ENCODE measurements around the gene PTCH2. TPM values are rescaled to one million over a fixed set of nuclear protein-coding genes. Genes with fewer than 3 reads are reported as not detected.
"Not testable (repeated sequence)": the region's sequence is repeated elsewhere in the genome, so short reads cannot be mapped to it uniquely, and the experiment has no call there.

The PTCH2 gene
- total and polyA plus RNA-seq, 7 donors = 0.36 to 2.8 (median 0.68) TPM; not detected in 2

DNA sequence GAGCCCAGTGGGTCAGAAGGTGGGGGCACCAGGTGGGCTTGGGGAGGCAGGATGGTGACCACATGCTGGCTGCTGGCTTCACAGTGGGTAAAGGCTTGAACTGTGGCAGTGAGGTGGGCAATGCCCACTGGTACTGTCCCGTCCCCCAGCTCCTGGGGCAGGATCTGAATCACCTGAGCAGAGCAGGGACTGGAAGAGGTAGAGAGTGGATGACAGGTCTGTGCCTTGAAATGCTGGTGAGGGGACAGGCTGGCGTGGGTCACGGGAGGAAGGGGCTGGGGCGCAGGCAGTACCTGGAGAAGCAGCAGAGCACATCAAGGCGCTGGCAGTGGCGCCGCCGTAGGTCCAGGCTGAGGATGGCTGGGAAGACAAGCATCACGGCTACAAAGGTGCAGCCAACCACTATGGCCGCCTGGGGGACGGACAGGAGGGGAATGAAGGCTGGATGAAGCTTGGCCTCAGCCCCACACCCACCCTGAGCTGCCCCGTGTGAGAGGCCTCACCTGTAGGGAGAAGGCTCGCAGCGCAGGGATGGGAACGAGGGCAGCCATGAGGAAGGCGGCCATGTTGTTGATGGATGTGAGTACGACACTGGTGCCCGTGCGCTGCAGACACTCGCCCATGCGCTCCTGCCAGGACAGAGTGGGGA lies 14.9 kb downstream of the PTCH2 start:
- intact Hi-C loops (cut with DNase I) = no loop called here
- 95 to 96% methylated on average over 21 of the region's 21 CpGs for WGBS, 2 donors
- H3K4me1 ChIP-seq = no peaks in the 10 kb centered on the region

DNA sequence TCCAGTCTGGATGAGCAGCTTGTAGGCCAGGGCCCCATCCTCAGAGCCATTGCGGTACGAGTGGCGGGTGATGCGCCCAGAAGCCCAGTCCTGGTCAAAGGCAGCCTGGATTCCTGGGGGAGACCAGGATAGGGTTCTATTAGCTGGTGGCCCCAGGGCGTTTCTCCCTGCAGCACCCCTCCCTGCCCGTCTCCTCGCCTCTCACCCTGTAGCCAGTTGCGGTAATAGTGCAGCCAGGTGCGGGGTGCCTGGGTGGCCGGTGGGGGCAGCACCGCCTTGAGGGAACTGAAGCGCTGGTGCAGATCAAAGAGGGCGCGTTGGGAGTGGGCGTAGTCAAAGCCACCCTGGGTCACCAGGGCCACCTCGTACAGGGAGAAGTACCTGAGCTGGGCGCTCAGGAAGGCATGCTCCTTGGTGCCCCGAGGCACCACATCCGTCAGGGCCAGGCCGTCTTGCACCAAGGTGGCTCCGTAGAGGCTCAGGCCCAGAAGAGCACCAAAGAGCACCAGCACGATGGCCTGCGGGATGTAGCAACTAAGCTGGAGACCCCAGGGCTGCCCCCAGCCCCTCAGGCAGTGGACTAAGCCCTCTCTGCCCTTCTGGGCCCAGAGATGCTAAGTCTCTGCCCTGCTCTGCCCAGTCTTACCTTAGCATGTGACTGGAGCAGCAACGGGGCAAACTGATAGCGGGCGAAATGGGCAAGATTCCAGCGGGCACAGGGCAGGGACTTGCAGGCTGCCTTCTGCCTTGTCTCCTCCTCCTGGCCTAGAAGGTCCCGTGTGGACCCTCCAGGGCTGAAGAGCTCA lies 15.7 kb downstream of the PTCH2 start:
- H3K9me3 ChIP-seq = no peaks in the 10 kb centered on the region
- no peaks in the 10 kb centered on the region for H3K4me1 ChIP-seq
- DNase-seq = no peak
- peaks cover 0 to 3% (median 0%) of the 10 kb centered on the region in 4 donors for H3K36me3 ChIP-seq
- intact Hi-C loops (cut with DNase I) = no loop called here
- TF ChIP-seq POLR2AphosphoS5 (IDR thresholded peaks at IDR 0.05) (no peak), POLR2A (IDR thresholded peaks at IDR 0.05) (no peak), EP300 (IDR thresholded peaks at IDR 0.05) (no peak)
- TF ChIP-seq, protein P1, sequence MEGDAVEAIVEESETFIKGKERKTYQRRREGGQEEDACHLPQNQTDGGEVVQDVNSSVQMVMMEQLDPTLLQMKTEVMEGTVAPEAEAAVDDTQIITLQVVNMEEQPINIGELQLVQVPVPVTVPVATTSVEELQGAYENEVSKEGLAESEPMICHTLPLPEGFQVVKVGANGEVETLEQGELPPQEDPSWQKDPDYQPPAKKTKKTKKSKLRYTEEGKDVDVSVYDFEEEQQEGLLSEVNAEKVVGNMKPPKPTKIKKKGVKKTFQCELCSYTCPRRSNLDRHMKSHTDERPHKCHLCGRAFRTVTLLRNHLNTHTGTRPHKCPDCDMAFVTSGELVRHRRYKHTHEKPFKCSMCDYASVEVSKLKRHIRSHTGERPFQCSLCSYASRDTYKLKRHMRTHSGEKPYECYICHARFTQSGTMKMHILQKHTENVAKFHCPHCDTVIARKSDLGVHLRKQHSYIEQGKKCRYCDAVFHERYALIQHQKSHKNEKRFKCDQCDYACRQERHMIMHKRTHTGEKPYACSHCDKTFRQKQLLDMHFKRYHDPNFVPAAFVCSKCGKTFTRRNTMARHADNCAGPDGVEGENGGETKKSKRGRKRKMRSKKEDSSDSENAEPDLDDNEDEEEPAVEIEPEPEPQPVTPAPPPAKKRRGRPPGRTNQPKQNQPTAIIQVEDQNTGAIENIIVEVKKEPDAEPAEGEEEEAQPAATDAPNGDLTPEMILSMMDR (IDR thresholded peaks at IDR 0.05) = no peak
- H3K27me3 ChIP-seq = no peaks in the 10 kb centered on the region
- 88 to 90% methylated on average over 28 of the region's 28 CpGs for WGBS, 2 donors
- H3K4me3 ChIP-seq = no peak overlapping the region
- no peak overlapping the region for H3K27ac ChIP-seq

More for the DNA sequence above, 14.9 kb downstream of the PTCH2 start:
- Histone ChIP-seq H3K9me3 (no peaks in the 10 kb centered on the region), H3K27ac (no peak overlapping the region), H3K36me3 (peaks cover 0 to 3% (median 0%) of the 10 kb centered on the region in 4 donors), H3K27me3 (no peaks in the 10 kb centered on the region), H3K4me3 (no peak overlapping the region)
- TF ChIP-seq, protein P1 (IDR thresholded peaks at IDR 0.05) = no peak
- TF ChIP-seq POLR2AphosphoS5 (IDR thresholded peaks at IDR 0.05) = no peak
- TF ChIP-seq POLR2A (IDR thresholded peaks at IDR 0.05) = no peak
- no peak for TF ChIP-seq EP300 (IDR thresholded peaks at IDR 0.05)
- no peak for DNase-seq

DNA sequence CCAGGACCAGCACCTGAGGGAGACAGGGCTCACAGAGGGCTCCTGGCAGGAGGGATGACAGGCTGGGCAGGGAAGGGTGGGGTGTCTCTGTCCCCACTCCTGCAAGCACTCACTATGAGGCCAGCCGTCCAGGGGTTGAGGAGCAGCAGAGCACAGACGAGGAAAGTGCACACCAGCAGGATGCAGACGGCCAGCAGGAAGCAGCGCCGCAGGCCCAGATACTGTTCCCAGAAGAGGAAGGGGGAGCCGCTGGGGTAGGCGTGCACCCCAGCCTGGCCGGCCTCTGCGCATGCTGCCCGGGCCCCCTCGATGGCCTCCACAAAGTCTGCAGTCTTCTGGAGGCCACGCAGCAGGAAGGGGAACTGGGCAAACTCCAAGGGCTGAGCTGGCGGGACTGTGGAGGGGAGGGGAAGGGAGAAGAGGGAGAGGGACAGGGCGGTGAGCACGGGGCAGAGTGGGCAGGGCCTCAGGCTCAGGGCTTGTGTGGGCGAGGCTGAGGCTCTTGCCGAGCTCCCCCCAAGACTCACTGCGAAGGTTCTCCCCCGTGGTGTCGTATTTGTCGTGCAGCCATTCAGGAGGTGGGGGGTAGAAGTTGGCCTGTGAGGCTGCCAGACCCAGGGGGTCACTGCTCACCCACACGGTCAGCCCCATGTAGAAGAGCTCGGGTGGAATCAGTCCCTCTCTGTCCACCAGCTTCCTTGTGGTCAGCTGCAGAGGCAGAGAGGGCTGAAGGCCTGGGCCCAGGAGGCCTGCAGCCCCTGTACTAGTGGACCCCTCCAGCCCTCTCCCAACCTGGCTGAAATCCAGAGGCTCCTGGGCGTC lies 16.5 kb downstream of the PTCH2 start:
- H3K9me3 ChIP-seq = no peaks in the 10 kb centered on the region
- intact Hi-C loops (cut with DNase I) = no loop called here
- 47 to 54% methylated on average over 24 of the region's 24 CpGs for WGBS, 2 donors
- TF ChIP-seq EP300 (IDR thresholded peaks at IDR 0.05) = no peak
- no peak for TF ChIP-seq POLR2A (IDR thresholded peaks at IDR 0.05)
- TF ChIP-seq, protein P1 (IDR thresholded peaks at IDR 0.05) = no peak
- peak overlapping the region in 1 of 4 donors; percentile 25 for H3K27ac ChIP-seq
- H3K4me3 ChIP-seq = no peak overlapping the region
- H3K4me1 ChIP-seq = no peaks in the 10 kb centered on the region
- no peaks in the 10 kb centered on the region for H3K27me3 ChIP-seq
- DNase-seq = peak; percentile 79
- peaks cover 0 to 3% (median 0%) of the 10 kb centered on the region in 4 donors for H3K36me3 ChIP-seq

DNA sequence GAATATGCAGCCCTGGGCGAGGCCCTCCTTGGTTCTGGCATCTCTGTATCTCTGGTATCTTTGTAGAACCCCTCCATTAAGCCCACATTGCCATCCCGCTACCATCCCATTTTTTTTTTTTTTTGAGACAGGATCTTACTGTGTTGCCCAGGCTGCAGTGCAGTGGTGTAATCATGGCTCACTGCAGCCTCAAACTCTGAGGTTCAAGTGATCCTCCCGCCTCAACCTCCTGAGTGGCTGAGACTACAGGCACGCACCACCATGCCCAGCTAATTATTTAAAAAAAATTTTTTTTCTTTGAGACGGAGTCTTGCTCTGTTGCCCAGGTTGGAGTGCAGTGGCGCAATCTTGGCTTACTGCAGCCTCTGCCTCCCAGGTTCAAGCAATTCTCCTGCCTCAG lies 18.7 kb downstream of the PTCH2 start:
- H3K4me3 ChIP-seq, DNase-seq, H3K27ac ChIP-seq, H3K36me3 ChIP-seq, H3K27me3 ChIP-seq, H3K9me3 ChIP-seq: not testable (repeated sequence)
- intact Hi-C loops (cut with DNase I) = loop anchor here (5.0 kb wide), 1 partner anchor 37 kb away; the partner anchor contains the start of gene BEST4
- WGBS, 2 donors = 95 to 96% methylated on average over 6 of the region's 6 CpGs
- H3K4me1 ChIP-seq = peaks cover 0 to 12% (median 12%) of the 10 kb centered on the region in 4 donors
